Transverse colon (tissue), 4 donors: ENCODE data around the gene FAM241A. TPM values are rescaled to one million over a fixed set of nuclear protein-coding genes. Genes with fewer than 3 reads are reported as not detected.

ENCODE experiments used
- DNase-seq: peaks from one replicate; pipeline ENCODE4 v3.0.0-alpha.2; 2019
- H3K27ac ChIP-seq, 4 donors: fragments of 200-600 bp; sonication (generic); 2 replicates each; pipeline ENCODE4 v1.5.1; 2016 to 2018; ENCODE audit warnings: inconsistent platforms in 4 of 4
- H3K27me3 ChIP-seq: fragments of 200-600 bp; sonication (generic); 2 replicates; pipeline ENCODE4 v1.5.1; 2017; ENCODE audit warnings: inconsistent platforms
- H3K36me3 ChIP-seq, 4 donors: fragments of 200-600 bp; sonication (generic); 2 replicates each; pipeline ENCODE4 v1.5.1; 2017 to 2019; ENCODE audit warnings: inconsistent platforms in 4 of 4
- H3K4me1 ChIP-seq, 4 donors: fragments of 200-600 bp; sonication (generic); 2 replicates each; pipeline ENCODE4 v1.5.1; 2017 to 2020; ENCODE audit warnings: inconsistent platforms in 4 of 4
- H3K4me3 ChIP-seq, 4 donors: fragments of 200-600 bp; sonication (generic); 1 replicate in 1 of 4; 2 replicates in 3 of 4; pipeline versions ENCODE4 v1.5.1 to v1.6.1; 2017 to 2019; ENCODE audit warnings: inconsistent platforms in 4 of 4
- H3K9me3 ChIP-seq, 2 donors: fragments of 200-600 bp; sonication (generic); 2 replicates each; pipeline ENCODE4 v1.5.1; 2017 to 2019; ENCODE audit warnings: inconsistent platforms in 2 of 2
- CTCF ChIP-seq, 5 experiments: fragments of 200-600 bp in 3 of 5; fragments of 450-650 bp in 2 of 5; sonication (generic) in 3 of 5; IDR thresholded peaks; 1 replicate in 2 of 5; 2 replicates in 3 of 5; pipeline ENCODE4 v1.5.1; 2016 to 2017; ENCODE audit warnings: antibody characterized with exemption in 5 of 5, inconsistent platforms in 3 of 5, mild to moderate bottlenecking in 2 of 5, moderate library complexity in 1 of 5
- EP300 ChIP-seq: sonication (generic); formaldehyde crosslinking; IDR thresholded peaks from one replicate; pipeline ENCODE4 v1.6.1; 2017; ENCODE audit warnings: antibody characterized with exemption, low read depth
- POLR2A ChIP-seq: fragments of 450-650 bp; IDR thresholded peaks from one replicate; pipeline ENCODE4 v1.6.1; 2016; ENCODE audit warnings: antibody characterized with exemption, mild to moderate bottlenecking, moderate library complexity
- POLR2AphosphoS5 ChIP-seq, 3 donors: sonication (generic); formaldehyde crosslinking; IDR thresholded peaks; one replicate each; pipeline ENCODE4 v1.6.1; 2016; ENCODE audit warnings: antibody characterized with exemption in 3 of 3
- WGBS, 2 donors: methylation state at CpG; one replicate each; pipeline ENCODE4 v1.1.5; 2018; ENCODE audit warnings: low coverage in 1 of 2; 5-methylcytosine and 5-hydroxymethylcytosine counted together
- in situ Hi-C, 4 donors: fragments of 200-750 bp; cut with MboI; loops; one replicate each; pipeline versions ENCODE4 v1.15.0 to v1.15.1; 2017; ENCODE audit warnings: low sequenced_read_pairs in 3 of 4, low pct_ligation_motif_present in 1 of 4, low pct_unique_long_range_greater_than_20kb in 1 of 4
- intact Hi-C: fragments of 100-400 bp; cut with DNase I; formaldehyde crosslinking; loops from one replicate; pipeline ENCODE4 v1.15.1; 2023; ENCODE audit warnings: low total_unique reads
- total RNA-seq, 4 donors: library from RNA; depleted of rRNA; stranded (reverse); fragments of >200 nt; gene quantifications; one replicate each; pipeline ENCODE4 v1.1.0, GENCODE V29; 2016

FAM241A gene
- total RNA-seq, 4 donors from 2014 or later: 0.37 to 4.4 (median 1.7) TPM

GRCh38 chr4:112219826-112220366 is 74.6 kb downstream of the FAM241A start:
- Histone ChIP-seq H3K4me3 (no peak overlapping the region), H3K27me3 (no peaks in the 10 kb centered on the region), H3K27ac (no peak overlapping the region), H3K9me3 (no peaks in the 10 kb centered on the region), H3K36me3 (no peaks in the 10 kb centered on the region), H3K4me1 (peaks cover 0 to 5% (median 2%) of the 10 kb centered on the region in 4 donors)
- no peak for TF ChIP-seq CTCF (IDR thresholded peaks at IDR 0.05)
- TF ChIP-seq POLR2AphosphoS5 (IDR thresholded peaks at IDR 0.05): no peak
- no peak for TF ChIP-seq POLR2A
- no peak for TF ChIP-seq EP300
- 95% methylated on average over 7 of the region's 7 CpGs; no CpG with 5 or more reads in 1 of the 2 donors for WGBS, 2 donors
- in situ Hi-C loops (loop anchor here in 1 of 4 donors (25.0 kb wide), 1 partner anchor 108 kb away; no protein-coding TSS in a partner anchor), intact Hi-C loops (no loop called here)
- DNase-seq: no peak

DNA sequence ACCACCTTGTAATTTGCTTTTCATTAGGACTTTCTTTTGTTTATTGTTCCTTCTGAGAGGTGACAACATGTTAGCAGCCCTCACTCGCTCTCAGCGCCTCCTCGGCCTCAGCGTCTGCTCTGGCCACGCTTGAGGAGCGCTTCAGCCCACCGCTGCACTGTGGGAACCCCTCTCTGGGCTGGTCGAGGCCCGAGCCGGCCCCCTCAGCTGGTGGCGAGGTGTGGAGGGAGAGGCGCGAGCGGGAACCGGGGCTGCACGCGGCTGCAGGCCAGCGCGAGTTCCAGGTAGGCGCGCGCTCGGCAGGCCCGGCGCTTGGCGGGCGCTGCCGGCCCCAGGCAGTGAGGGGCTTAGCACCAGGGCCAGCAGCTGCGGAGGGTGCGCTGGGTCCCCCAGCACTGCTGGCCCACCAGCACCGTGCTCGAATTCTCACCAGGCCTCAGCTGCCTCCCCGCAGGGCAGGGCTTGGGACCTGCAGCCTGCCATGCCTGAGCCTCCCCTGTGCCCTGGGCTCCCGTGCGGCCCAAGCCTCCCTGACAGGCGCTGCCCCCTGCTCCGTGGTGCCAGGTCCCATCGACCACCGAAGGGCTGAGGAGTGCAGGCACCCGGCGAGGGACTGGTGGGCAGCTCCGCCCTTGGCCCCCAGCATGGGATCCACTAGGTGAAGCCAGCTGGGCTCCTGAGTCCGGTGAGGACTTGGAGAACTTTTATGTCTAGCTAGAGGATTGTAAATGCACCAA is 77.1 kb downstream of the FAM241A start:
- H3K27me3 ChIP-seq: no peaks in the 10 kb centered on the region
- DNase-seq: no peak
- H3K27ac ChIP-seq: no peak overlapping the region
- no peak overlapping the region for H3K4me3 ChIP-seq
- in situ Hi-C loops (loop anchor here in 1 of 4 donors (25.0 kb wide), 1 partner anchor 110 kb away; no protein-coding TSS in a partner anchor), intact Hi-C loops (no loop called here)
- peaks cover 0 to 5% (median 2%) of the 10 kb centered on the region in 4 donors for H3K4me1 ChIP-seq
- H3K9me3 ChIP-seq: no peaks in the 10 kb centered on the region
- no peak for TF ChIP-seq CTCF (IDR thresholded peaks at IDR 0.05)
- H3K36me3 ChIP-seq: no peaks in the 10 kb centered on the region
- 92% methylated on average over 35 of the region's 43 CpGs; no CpG with 5 or more reads in 1 of the 2 donors for WGBS, 2 donors

DNA sequence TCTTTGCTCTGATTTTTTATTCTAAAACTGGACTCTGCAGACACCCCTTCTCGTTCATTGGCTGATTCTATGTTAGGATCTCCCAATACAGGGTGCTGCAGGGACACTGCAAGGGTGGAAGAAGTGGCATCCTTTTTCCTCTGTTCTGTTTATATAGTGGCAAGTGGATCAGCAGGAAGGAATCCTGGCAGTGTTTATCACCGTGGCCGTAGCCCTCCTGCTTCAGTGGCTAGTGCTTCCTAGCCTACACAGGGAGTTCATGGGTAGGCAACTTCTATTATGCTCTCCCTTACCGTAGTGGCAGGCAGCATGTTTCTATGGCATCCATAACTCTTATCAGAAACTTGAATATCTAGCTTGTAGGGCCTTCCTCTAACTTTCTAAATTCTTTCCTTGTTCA is 79.9 kb downstream of the FAM241A start:
- Histone ChIP-seq H3K27me3 (no peaks in the 10 kb centered on the region), H3K4me1 (peaks cover 0 to 9% (median 3%) of the 10 kb centered on the region in 4 donors), H3K27ac (no peak overlapping the region), H3K36me3 (no peaks in the 10 kb centered on the region), H3K4me3 (no peak overlapping the region), H3K9me3 (no peaks in the 10 kb centered on the region)
- intact Hi-C loops (no loop called here), in situ Hi-C loops (loop anchor here in 1 of 4 donors (25.0 kb wide), 2 partner anchors 113 to 412 kb away; partner anchors contain the start of genes LARP7 and ZGRF1)
- no peak for DNase-seq
- TF ChIP-seq CTCF (IDR thresholded peaks at IDR 0.05) (no peak), EP300 (no peak), POLR2A (no peak), POLR2AphosphoS5 (IDR thresholded peaks at IDR 0.05) (no peak)
- WGBS, 2 donors: 40 to 60% methylated on average over 1 to 4 of the region's 4 CpGs

GRCh38 chr4:112230879-112231778 is 85.9 kb downstream of the FAM241A start:
- 0 to 3% methylated on average over 7 to 47 of the region's 52 CpGs for WGBS, 2 donors
- Histone ChIP-seq H3K27ac (peak overlapping the region; percentile 95 to 100 (median 98)), H3K36me3 (no peaks in the 10 kb centered on the region), H3K4me3 (peak overlapping the region; percentile 68 to 90 (median 75)), H3K4me1 (peaks cover 0 to 35% (median 18%) of the 10 kb centered on the region in 4 donors), H3K27me3 (no peaks in the 10 kb centered on the region), H3K9me3 (no peaks in the 10 kb centered on the region)
- in situ Hi-C loops: loop anchor here in 3 of 4 donors (5.0 to 25.0 kb wide), 5 partner anchors 54 to 406 kb away; partner anchors contain the start of genes LARP7 (in 1 of the 3), TIFA (in 1 of the 3) and ZGRF1 (in 1 of the 3)
- intact Hi-C loops: no loop called here
- no peak for TF ChIP-seq EP300
- no peak for TF ChIP-seq POLR2A
- peak in 1 of 3 donors; percentile 2 for TF ChIP-seq POLR2AphosphoS5 (IDR thresholded peaks at IDR 0.05)
- TF ChIP-seq CTCF (IDR thresholded peaks at IDR 0.05): no peak
- DNase-seq: peak; percentile 99
